HepG2 (cell line): ENCODE data around the gene FSIP1. TPM values are rescaled to one million over a fixed set of nuclear protein-coding genes. Genes with fewer than 3 reads are reported as not detected.
A peak's percentile ranks its signal among the peaks of the same experiment; 100 is the strongest.

Experiments used
- ARID5B ChIP-seq: IDR thresholded peaks from 2 replicates; pipeline ENCODE4 v1.4.0; 2020; ENCODE audit warnings: mild to moderate bottlenecking, missing genetic modification reagents
- ATM ChIP-seq: fragments of 450-650 bp; IDR thresholded peaks from 2 replicates; pipeline ENCODE4 v1.7.1; 2017; ENCODE audit warnings: mild to moderate bottlenecking, borderline replicate concordance
- DZIP1 ChIP-seq: sonication (generic); formaldehyde crosslinking; IDR thresholded peaks from 2 replicates; pipeline ENCODE4 v1.5.0; 2020; ENCODE audit warnings: mild to moderate bottlenecking, missing genetic modification reagents
- GATA4 ChIP-seq: sonication (generic); IDR thresholded peaks from 2 replicates; pipeline ENCODE4 v1.6.1; 2016; ENCODE audit warnings: antibody characterized with exemption, low read depth, borderline replicate concordance
- IRF9 ChIP-seq: sonication (generic); formaldehyde crosslinking; IDR thresholded peaks from 2 replicates; pipeline ENCODE4 v1.8.0; 2022; ENCODE audit warnings: missing genetic modification reagents, mild to moderate bottlenecking, borderline replicate concordance
- KDM5A ChIP-seq: fragments of 200-600 bp; sonication (generic); IDR thresholded peaks from 2 replicates; pipeline ENCODE4 v1.7.0; 2018; ENCODE audit warnings: antibody characterized with exemption, mild to moderate bottlenecking, low read length, borderline replicate concordance
- MXI1 ChIP-seq: IDR thresholded peaks from 3 replicates; pipeline ENCODE4 v1.6.1; 2012; ENCODE audit warnings: low read depth, low read length, inconsistent platforms, borderline replicate concordance
- PREB ChIP-seq: sonication (generic); formaldehyde crosslinking; IDR thresholded peaks from 2 replicates; pipeline ENCODE4 v1.4.0; 2020; ENCODE audit warnings: missing genetic modification reagents
- RXRA ChIP-seq: sonication (generic); formaldehyde crosslinking; IDR thresholded peaks from 2 replicates; pipeline ENCODE4 v1.5.1; 2020; ENCODE audit warnings: missing genetic modification reagents
- SMYD3 ChIP-seq: sonication (generic); formaldehyde crosslinking; IDR thresholded peaks from 2 replicates; pipeline ENCODE4 v1.8.1; 2023; ENCODE audit warnings: mild to moderate bottlenecking, missing genetic modification reagents
- SOX5 ChIP-seq: IDR thresholded peaks from 2 replicates; pipeline ENCODE4 v1.6.1; 2016; ENCODE audit warnings: borderline replicate concordance
- ZNF121 ChIP-seq: sonication (generic); formaldehyde crosslinking; IDR thresholded peaks from 2 replicates; pipeline ENCODE4 v1.5.0; 2020; ENCODE audit warnings: mild to moderate bottlenecking, missing genetic modification reagents
- ZNF264 ChIP-seq: sonication (generic); formaldehyde crosslinking; IDR thresholded peaks from 2 replicates; pipeline ENCODE4 v1.4.0; 2020; ENCODE audit warnings: missing genetic modification reagents
- ZNF337 ChIP-seq: sonication (generic); formaldehyde crosslinking; IDR thresholded peaks from 2 replicates; pipeline ENCODE4 v1.5.1; 2020; ENCODE audit warnings: missing genetic modification reagents, low read depth, mild to moderate bottlenecking, borderline replicate concordance
- ZNF567 ChIP-seq: sonication (generic); formaldehyde crosslinking; IDR thresholded peaks from 2 replicates; pipeline ENCODE4 v1.8.1; 2023; ENCODE audit warnings: mild to moderate bottlenecking, missing genetic modification reagents, borderline replicate concordance
- ZNF589 ChIP-seq: sonication (generic); formaldehyde crosslinking; conservative IDR thresholded peaks from 2 replicates; pipeline ENCODE4 v1.8.0; 2022; ENCODE audit warnings: mild to moderate bottlenecking, moderate library complexity, missing genetic modification reagents
- ZNF749 ChIP-seq: sonication (generic); formaldehyde crosslinking; IDR thresholded peaks from 2 replicates; pipeline ENCODE4 v1.8.0; 2022; ENCODE audit warnings: mild to moderate bottlenecking, missing genetic modification reagents, moderate library complexity, borderline replicate concordance
- ZNF777 ChIP-seq: sonication (generic); formaldehyde crosslinking; IDR thresholded peaks from 2 replicates; pipeline ENCODE4 v1.4.0; 2020; ENCODE audit warnings: missing genetic modification reagents
- ZSCAN31 ChIP-seq: sonication (generic); formaldehyde crosslinking; IDR thresholded peaks from 2 replicates; pipeline ENCODE4 v1.5.0; 2020; ENCODE audit warnings: low read depth, mild to moderate bottlenecking, missing genetic modification reagents
- polyA plus RNA-seq, 8 experiments: library from polyadenylated mRNA; depleted of rRNA in 3 of 8; stranded (reverse) in 7 of 8; unstranded in 1 of 8; fragments of >200 nt; fragmentation: Illumina TruSeq in 4 of 8; extraction: Trizol in 4 of 8; gene quantifications; 2 replicates each; pipeline versions ENCODE4 v1.2.1 to v1.2.3, GENCODE V29; 2011 to 2016; ENCODE audit warnings: low read depth in 4 of 8, missing spikeins in 1 of 8, mixed read lengths in 1 of 8; ENCODE audit not compliant: insufficient read depth in 1 of 8
- total RNA-seq, 5 experiments: library from RNA; depleted of rRNA; stranded (reverse); fragments of >200 nt; fragmentation: Illumina TruSeq; extraction: Trizol; gene quantifications; 2 replicates each; pipeline ENCODE4 v1.2.3, GENCODE V29; 2016; ENCODE audit warnings: low read depth in 1 of 5

The FSIP1 gene
- total and polyA plus RNA-seq, 2 of the 13 experiments (the other 11 are each of a cell fraction or from before 2014, with no cell fraction given): 0.18 TPM; not detected in 1

- TF ChIP-seq DZIP1: no peak
- peak; percentile 96 for TF ChIP-seq MXI1
- TF ChIP-seq ATM: no peak
- peak; percentile 55; the same call in 1 of the 2 replicates for TF ChIP-seq ZNF567 (CRISPR knock-in tag)
- TF ChIP-seq PREB (CRISPR knock-in tag): no peak
- peak; percentile 71; the same call in 1 of the 2 replicates for TF ChIP-seq IRF9
- no peak; the same call in 1 of the 2 replicates for TF ChIP-seq ZNF777 (CRISPR knock-in tag)
- no peak for TF ChIP-seq SMYD3
- no peak; the same call in 1 of the 2 replicates for TF ChIP-seq SOX5 (CRISPR knock-in tag)
- 0 out of 2 replicates have a peak, but pooled peaks have one; percentile 38 for TF ChIP-seq ZNF589
- peak; percentile 71; the same call in 1 of the 2 replicates for TF ChIP-seq ARID5B (CRISPR knock-in tag)
- TF ChIP-seq ZSCAN31: peak; percentile 61; the same call in 1 of the 2 replicates
- TF ChIP-seq ZNF337 (CRISPR knock-in tag): no peak
- TF ChIP-seq GATA4: no peak
- no peak for TF ChIP-seq ZNF264
- peak; percentile 81 for TF ChIP-seq KDM5A
- TF ChIP-seq RXRA (CRISPR knock-in tag): peak; percentile 61
- no peak for TF ChIP-seq ZNF121 (CRISPR knock-in tag)
- TF ChIP-seq ZNF749 (CRISPR knock-in tag): no peak
Measured at GRCh38 chr15:39782441-39783138, at the start of gene FSIP1 (continued).
